WTC11 (cell line): ENCODE results near the gene SSH2. TPM values are rescaled to one million over a fixed set of nuclear protein-coding genes. Genes with fewer than 3 reads are reported as not detected.

Experiments used
- ATAC-seq: fragments of 200-7000 bp; cut with Tn5 transposase; 2 replicates; pipeline ENCODE4 v1.10.0; 2021; ENCODE audit warnings: mild to moderate bottlenecking, moderate library complexity
- CTCF ChIA-PET: fragments of 300-600 bp; sonication (Branson Sonifier 250); formaldehyde crosslinking; loops from one replicate; lab custom pipeline; 2021; ENCODE audit warnings: antibody characterized with exemption; lab: Charles Lee
- POLR2A ChIA-PET: fragments of 350-600 bp; sonication (Branson Sonifier 250); formaldehyde crosslinking; loops from one replicate; lab custom pipeline; 2021; ENCODE audit warnings: antibody characterized with exemption; lab: Charles Lee
- DNase-seq: peaks from one replicate; pipeline ENCODE4 v3.0.0; 2021; ENCODE audit warnings: low spot score
- H3K27ac Mint-ChIP-seq: 2 replicates; pipeline ENCODE4 v1.8.0; 2021; ENCODE audit warnings: mixed read lengths
- H3K27me3 Mint-ChIP-seq: 2 replicates; pipeline ENCODE4 v1.8.0; 2021; ENCODE audit warnings: low read depth, mild to moderate bottlenecking, moderate library complexity, mixed read lengths
- H3K36me3 Mint-ChIP-seq: 2 replicates; pipeline ENCODE4 v1.8.0; 2021; ENCODE audit warnings: mixed read lengths
- H3K4me1 Mint-ChIP-seq: 2 replicates; pipeline ENCODE4 v1.8.0; 2022; ENCODE audit warnings: mixed read lengths
- H3K4me3 Mint-ChIP-seq: 2 replicates; pipeline ENCODE4 v1.8.0; 2021; ENCODE audit warnings: mild to moderate bottlenecking, moderate library complexity, mixed read lengths
- H3K9me3 Mint-ChIP-seq: 2 replicates; pipeline ENCODE4 v1.8.0; 2021; ENCODE audit warnings: mixed read lengths
- ATF1 ChIP-seq: sonication (generic); formaldehyde crosslinking; IDR thresholded peaks from 2 replicates; pipeline ENCODE4 v1.8.1; 2023; ENCODE audit warnings: mild to moderate bottlenecking, moderate library complexity, missing genetic modification reagents
- ELF4 ChIP-seq: sonication (generic); formaldehyde crosslinking; IDR thresholded peaks from 2 replicates; pipeline ENCODE4 v1.8.1; 2022; ENCODE audit warnings: low read depth, mild to moderate bottlenecking, moderate library complexity, missing genetic modification reagents
- ESRRA ChIP-seq: sonication (generic); formaldehyde crosslinking; IDR thresholded peaks from 2 replicates; pipeline ENCODE4 v1.8.1; 2022; ENCODE audit warnings: mild to moderate bottlenecking, missing genetic modification reagents, borderline replicate concordance
- FOXK1 ChIP-seq: sonication (generic); formaldehyde crosslinking; IDR thresholded peaks from 2 replicates; pipeline ENCODE4 v1.8.0; 2022; ENCODE audit warnings: mild to moderate bottlenecking, moderate library complexity, missing genetic modification reagents
- FOXP1 ChIP-seq: sonication (generic); formaldehyde crosslinking; IDR thresholded peaks from 2 replicates; pipeline ENCODE4 v1.8.0; 2022; ENCODE audit warnings: missing genetic modification reagents, mild to moderate bottlenecking, moderate library complexity, borderline replicate concordance
- GABPB1 ChIP-seq: sonication (generic); formaldehyde crosslinking; IDR thresholded peaks from 2 replicates; pipeline ENCODE4 v1.8.1; 2023; ENCODE audit warnings: mild to moderate bottlenecking, missing genetic modification reagents
- MAX ChIP-seq: sonication (generic); formaldehyde crosslinking; IDR thresholded peaks from 2 replicates; pipeline ENCODE4 v1.8.0; 2022; ENCODE audit warnings: mild to moderate bottlenecking, missing genetic modification reagents
- SP1 ChIP-seq: sonication (generic); formaldehyde crosslinking; conservative IDR thresholded peaks from 2 replicates; pipeline ENCODE4 v1.8.1; 2022; ENCODE audit warnings: missing genetic modification reagents
- TEAD4 ChIP-seq: sonication (generic); formaldehyde crosslinking; IDR thresholded peaks from 2 replicates; pipeline ENCODE4 v1.8.0; 2022; ENCODE audit warnings: mild to moderate bottlenecking, missing genetic modification reagents
- USF1 ChIP-seq: sonication (generic); formaldehyde crosslinking; IDR thresholded peaks from 2 replicates; pipeline ENCODE4 v1.8.0; 2022; ENCODE audit warnings: mild to moderate bottlenecking, missing genetic modification reagents
- ZNF138 ChIP-seq: sonication (generic); formaldehyde crosslinking; conservative IDR thresholded peaks from 2 replicates; pipeline ENCODE4 v1.8.1; 2022; ENCODE audit warnings: mild to moderate bottlenecking, moderate library complexity, missing genetic modification reagents
- ZNF232 ChIP-seq: sonication (generic); formaldehyde crosslinking; IDR thresholded peaks from 2 replicates; pipeline ENCODE4 v1.8.0; 2022; ENCODE audit warnings: mild to moderate bottlenecking, missing genetic modification reagents
- ZNF281 ChIP-seq: sonication (generic); formaldehyde crosslinking; IDR thresholded peaks from 2 replicates; pipeline ENCODE4 v1.8.0; 2023; ENCODE audit warnings: mild to moderate bottlenecking, missing genetic modification reagents
- ZNF423 ChIP-seq: fragments of 250-450 bp; sonication (Bioruptor Pico); IDR thresholded peaks from 2 replicates; pipeline ENCODE4 v2.1.2; 2022; ENCODE audit warnings: mild to moderate bottlenecking, moderate library complexity
- ZNF532 ChIP-seq: fragments of 250-450 bp; sonication (Bioruptor Pico); IDR thresholded peaks from 2 replicates; pipeline ENCODE4 v1.9.0; 2021; ENCODE audit warnings: mild to moderate bottlenecking, borderline replicate concordance
- ZNF671 ChIP-seq: fragments of 250-450 bp; sonication (Bioruptor Pico); IDR thresholded peaks from 2 replicates; pipeline ENCODE4 v1.8.0; 2021; ENCODE audit warnings: mild to moderate bottlenecking
- total RNA-seq: library from RNA; stranded (reverse); gene quantifications from 3 replicates; pipeline ENCODE4 v1.2.3, GENCODE V29; 2021

SSH2 gene
- total RNA-seq, 1 experiment from 2014 or later: 14.3 TPM

- 0 out of 2 replicates have a peak, but pooled peaks have one; percentile 72 for TF ChIP-seq ZNF532 (CRISPR knock-in tag)
- TF ChIP-seq TEAD4 (CRISPR knock-in tag): peak; percentile 75
- no peak for TF ChIP-seq ZNF671 (CRISPR knock-in tag)
- TF ChIP-seq MAX (CRISPR knock-in tag): peak; percentile 82
- TF ChIP-seq GABPB1: peak; percentile 48; the same call in 1 of the 2 replicates
- peak; percentile 43; the same call in 1 of the 2 replicates for TF ChIP-seq ESRRA
- peak; percentile 33; the same call in 1 of the 2 replicates for TF ChIP-seq ZNF232 (CRISPR knock-in tag)
- peak; percentile 32; the same call in 1 of the 2 replicates for TF ChIP-seq FOXP1 (CRISPR knock-in tag)
- TF ChIP-seq USF1: 0 out of 2 replicates have a peak, but pooled peaks have one; percentile 40
- no peak for TF ChIP-seq ZNF281 (CRISPR knock-in tag)
- TF ChIP-seq SP1 (CRISPR knock-in tag): peak; percentile 75
These were observed 307.4 kb downstream of the SSH2 start, which contains the start of gene CORO6 (continued) for GRCh38 chr17:29622337-29623282.

- ChIA-PET POLR2A (interaction anchor here (0.6 kb wide), 1 partner anchor 20 kb away, joined by 5 read pairs; no protein-coding TSS in a partner anchor), CTCF (interaction anchor here (0.5 to 3.2 kb wide), 6 partner anchors 12 to 858 kb away, joined by 3 to 12 read pairs (median 4); partner anchors contain the start of gene ABHD15)
- peak overlapping the region; percentile 79 for H3K4me3 Mint-ChIP-seq
- no peak overlapping the region for H3K27ac Mint-ChIP-seq
- DNase-seq (no peak), ATAC-seq (no peak)
- TF ChIP-seq TEAD4 (CRISPR knock-in tag) (no peak), ATF1 (CRISPR knock-in tag) (no peak), ZNF423 (CRISPR knock-in tag) (no peak), FOXK1 (CRISPR knock-in tag) (no peak), ELF4 (CRISPR knock-in tag) (no peak), ZNF138 (CRISPR knock-in tag) (no peak), ZNF281 (CRISPR knock-in tag) (no peak)
- no peaks in the 10 kb centered on the region for H3K36me3 Mint-ChIP-seq
- H3K4me1 Mint-ChIP-seq: peaks cover 49% of the 10 kb centered on the region
- no peaks in the 10 kb centered on the region for H3K9me3 Mint-ChIP-seq
- H3K27me3 Mint-ChIP-seq: peaks cover 73% of the 10 kb centered on the region
These were observed 308.3 kb downstream of the SSH2 start for GRCh38 chr17:29621751-29622194.
